Raji (cell line): Measurements from ENCODE around the gene EFCAB5.

Experiments
- POLR2A ChIP-seq: IDR thresholded peaks from 2 replicates; pipeline ENCODE4 v1.6.1; 2011; ENCODE audit warnings: low read depth, low read length, control low read depth; ENCODE audit not compliant: insufficient read depth

Gene EFCAB5

DNA sequence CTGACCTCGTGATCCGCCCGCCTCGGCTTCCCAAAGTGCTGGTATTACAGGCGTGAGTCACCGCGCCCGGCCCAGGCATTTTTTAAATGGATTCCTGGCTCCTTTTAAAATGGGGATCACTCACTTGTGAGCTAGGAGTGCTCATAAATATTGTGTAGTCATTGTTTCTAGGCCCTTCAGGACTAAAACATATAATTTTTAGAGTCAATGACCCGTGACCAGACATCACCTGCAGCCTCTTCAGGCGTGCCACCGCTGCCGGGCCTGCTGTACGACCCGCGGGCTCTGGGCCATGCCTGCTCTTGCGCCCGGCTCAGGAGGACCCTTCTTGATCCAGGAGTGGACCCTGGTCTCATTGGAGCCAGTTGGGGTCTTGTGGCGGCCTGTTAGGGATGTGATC lies 30.8 kb downstream of the EFCAB5 start:
- no peak for TF ChIP-seq POLR2A

DNA sequence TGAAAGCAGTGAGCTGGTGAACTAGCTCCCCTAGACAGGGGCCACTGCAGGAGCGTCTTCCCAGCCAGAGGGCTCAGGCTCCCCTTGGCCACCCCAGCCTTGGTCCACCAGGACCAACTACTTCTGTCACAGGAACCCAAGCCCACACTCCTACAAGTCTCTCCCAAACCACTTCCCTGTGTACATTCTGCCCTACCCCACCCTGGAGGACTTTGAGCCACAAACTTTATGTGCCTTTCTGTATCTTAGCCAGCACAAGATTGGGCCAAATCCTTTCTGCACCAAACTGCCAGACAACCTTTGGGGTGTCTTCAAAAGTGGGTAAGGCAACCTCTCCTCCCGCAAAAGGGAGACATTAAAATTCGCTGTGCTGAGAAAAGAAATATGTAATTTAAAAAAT lies 31.6 kb downstream of the EFCAB5 start:
- no peak for TF ChIP-seq POLR2A

- TF ChIP-seq POLR2A: no peak
Measured at GRCh38 chr17:29977836-29978235, 36.4 kb downstream of the EFCAB5 start.

- no peak for TF ChIP-seq POLR2A
Measured at GRCh38 chr17:29980261-29980660, 38.8 kb downstream of the EFCAB5 start.

DNA sequence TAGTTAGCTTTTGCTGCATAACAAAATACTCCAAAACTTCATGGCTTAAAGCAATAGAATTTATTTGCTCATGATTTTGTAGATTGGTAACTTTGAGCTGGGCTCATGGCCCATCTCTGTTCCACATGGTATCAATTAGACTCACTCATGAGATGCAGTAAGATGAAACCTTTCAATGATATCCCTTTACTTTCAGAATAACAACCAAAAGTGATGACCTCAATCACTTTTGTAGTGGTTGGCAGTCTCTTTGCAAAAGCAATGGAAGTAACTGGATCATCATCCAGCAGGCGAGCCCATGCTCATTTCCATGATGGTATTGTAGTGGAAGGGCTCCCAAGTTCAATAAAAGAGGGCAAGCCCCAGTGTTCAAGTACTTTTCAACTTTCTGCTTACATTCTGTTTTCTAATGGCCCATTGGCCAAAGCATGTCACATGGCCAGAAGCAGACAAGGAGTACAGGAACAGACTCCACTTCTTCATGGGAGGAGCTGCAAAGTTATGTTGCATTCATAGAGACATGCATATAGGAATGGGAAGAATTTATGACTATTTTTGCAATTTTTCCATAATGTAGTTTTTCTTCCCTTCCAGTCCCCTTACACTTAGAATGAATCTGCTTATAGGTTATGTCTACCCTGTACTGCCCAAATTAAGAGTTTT lies 41.7 kb downstream of the EFCAB5 start:
- TF ChIP-seq POLR2A: no peak

GRCh38 chr17:29996458-29996857 lies 55.0 kb downstream of the EFCAB5 start:
- TF ChIP-seq POLR2A: no peak

DNA sequence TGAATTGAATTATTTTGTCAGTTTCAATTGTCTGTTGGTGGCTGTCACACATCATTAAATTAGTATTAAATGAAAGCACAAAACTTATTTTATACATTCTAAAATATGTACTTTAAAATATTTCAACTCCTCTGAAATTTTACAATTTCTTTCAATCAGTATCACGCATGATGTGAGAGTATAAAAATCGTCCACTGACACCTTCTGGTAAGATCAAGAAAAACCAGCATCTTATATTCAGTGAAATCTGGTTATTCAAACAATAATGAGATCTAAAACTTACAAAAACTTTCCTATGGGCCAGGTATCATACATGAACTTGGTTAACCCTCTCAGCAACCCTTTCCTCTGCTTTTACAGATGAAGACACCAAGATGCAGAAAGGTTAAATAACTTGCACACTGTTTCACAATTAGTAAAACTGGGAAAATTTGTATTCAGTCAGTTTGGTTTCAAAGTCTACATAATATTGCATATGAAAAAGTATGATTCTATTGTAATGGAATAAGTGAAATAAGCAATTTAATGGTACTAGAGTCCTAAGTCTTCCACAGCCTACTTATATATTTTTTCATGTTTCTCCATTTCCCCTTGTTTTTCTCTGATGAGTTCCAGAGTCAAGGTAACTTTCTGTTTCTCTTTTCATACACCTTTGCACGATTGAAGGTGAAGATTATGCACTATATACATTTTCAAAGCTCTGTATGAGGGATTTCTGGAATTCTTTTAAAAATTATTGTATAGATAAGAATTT lies 58.7 kb downstream of the EFCAB5 start:
- TF ChIP-seq POLR2A: no peak

- TF ChIP-seq POLR2A: no peak
Measured at GRCh38 chr17:30000755-30001257, 59.4 kb downstream of the EFCAB5 start.

- TF ChIP-seq POLR2A: no peak
Measured at GRCh38 chr17:30002088-30002487, 60.7 kb downstream of the EFCAB5 start.

DNA sequence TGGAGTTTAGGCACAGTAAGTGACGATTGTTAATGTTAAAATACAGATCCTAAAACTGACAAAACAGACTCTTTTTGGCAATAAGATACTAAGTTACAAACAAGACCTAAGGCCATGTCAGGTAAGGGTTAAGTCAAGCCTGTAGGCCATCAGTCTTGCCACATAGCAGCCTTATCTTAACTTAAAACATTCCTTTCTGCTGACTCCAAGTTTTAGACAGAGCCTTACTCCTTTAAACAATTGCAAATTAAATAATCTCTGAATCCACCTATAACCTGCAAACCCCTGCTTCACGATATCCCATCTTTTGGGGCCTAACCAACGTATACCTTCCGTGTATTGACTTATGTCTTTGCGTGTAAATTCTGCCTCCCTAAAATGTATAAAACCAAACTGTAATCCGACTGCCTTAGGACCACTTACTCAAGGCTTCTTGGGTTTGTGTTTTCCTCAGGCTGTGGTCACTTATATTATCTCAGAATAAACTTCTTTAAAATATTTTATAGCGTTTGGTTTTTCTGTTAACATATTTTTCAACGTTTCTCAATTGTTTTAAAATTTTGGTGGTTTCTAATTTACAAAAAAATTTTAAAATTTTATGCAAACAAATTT lies 64.4 kb downstream of the EFCAB5 start:
- TF ChIP-seq POLR2A: no peak

- TF ChIP-seq POLR2A: no peak
Measured at GRCh38 chr17:30021708-30022317, 80.4 kb downstream of the EFCAB5 start.

DNA sequence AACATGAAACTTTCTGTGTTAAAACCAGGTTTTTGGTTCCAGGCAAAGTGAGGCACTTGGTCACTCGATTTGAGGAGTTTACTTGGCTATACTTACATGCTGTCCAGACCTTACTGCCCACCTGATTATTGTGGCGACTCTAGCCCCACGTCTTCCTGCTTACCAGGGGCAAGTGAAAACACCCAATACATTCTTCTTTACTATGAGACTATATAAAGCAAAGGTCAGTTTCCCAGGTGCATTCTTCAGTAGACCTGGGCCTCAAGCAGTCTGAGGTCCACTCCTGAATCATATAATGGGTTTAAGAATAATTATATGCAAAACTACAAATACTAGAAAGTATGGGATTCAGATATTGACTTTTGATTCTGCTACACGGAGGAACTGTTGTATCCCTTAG lies 86.2 kb downstream of the EFCAB5 start:
- TF ChIP-seq POLR2A: no peak

GRCh38 chr17:30031214-30031869 lies 89.9 kb downstream of the EFCAB5 start:
- no peak for TF ChIP-seq POLR2A

- no peak for TF ChIP-seq POLR2A
Measured at GRCh38 chr17:30035369-30035768, 93.9 kb downstream of the EFCAB5 start.

GRCh38 chr17:30041551-30041950 lies 100.1 kb downstream of the EFCAB5 start:
- no peak for TF ChIP-seq POLR2A
